H1 (cell line): ENCODE results near the gene ZFYVE19. TPM values are rescaled to one million over a fixed set of nuclear protein-coding genes. Genes with fewer than 3 reads are reported as not detected.

Experiments
- BRCA1 ChIP-seq: IDR thresholded peaks from 2 replicates; pipeline ENCODE4 v1.6.1; 2012; ENCODE audit warnings: low read depth, low read length, improper control_type of control experiment
- CBX5 ChIP-seq: fragments of 300-800, 300-1000 bp; sonication (generic); IDR thresholded peaks from 2 replicates; pipeline ENCODE4 v1.7.1; 2016; ENCODE audit warnings: antibody characterized with exemption, low read length, low read depth
- CREB1 ChIP-seq: IDR thresholded peaks from 2 replicates; pipeline ENCODE4 v1.6.1; 2012; ENCODE audit warnings: inconsistent platforms
- EP300 ChIP-seq, 2 experiments: IDR thresholded peaks; 1 replicate in 1 of 2; 2 replicates in 1 of 2; pipeline ENCODE4 v1.6.1; 2011 to 2012; ENCODE audit warnings: low read depth in 2 of 2, low read length in 2 of 2, mild to moderate bottlenecking in 2 of 2, borderline replicate concordance in 1 of 2, inconsistent platforms in 1 of 2, moderate library complexity in 1 of 2
- JUND ChIP-seq: IDR thresholded peaks from 2 replicates; pipeline ENCODE4 v1.6.1; 2011; ENCODE audit warnings: mild to moderate bottlenecking, improper control_type of control experiment, low read length
- KDM1A ChIP-seq: fragments of 200-600, 300-600 bp; sonication (generic); IDR thresholded peaks from 2 replicates; pipeline ENCODE4 v1.7.1; 2016; ENCODE audit warnings: mild to moderate bottlenecking, low read length, borderline replicate concordance
- MAX ChIP-seq: IDR thresholded peaks from 2 replicates; pipeline ENCODE4 v1.6.1; 2012; ENCODE audit warnings: inconsistent platforms
- POLR2A ChIP-seq, 2 experiments: IDR thresholded peaks; 1 replicate in 1 of 2; 2 replicates in 1 of 2; pipeline ENCODE4 v1.6.1; 2011; ENCODE audit warnings: low read depth in 2 of 2, low read length in 2 of 2, mild to moderate bottlenecking in 2 of 2; ENCODE audit errors: control extremely low read depth in 1 of 2
- SAP30 ChIP-seq: fragments of 300-600 bp; sonication (generic); IDR thresholded peaks from 2 replicates; pipeline ENCODE4 v1.7.1; 2012; ENCODE audit warnings: low read length, moderate library complexity, mild to moderate bottlenecking, inconsistent platforms; ENCODE audit not compliant: insufficient read depth, insufficient replicate concordance
- SRF ChIP-seq: IDR thresholded peaks from 2 replicates; pipeline ENCODE4 v1.6.1; 2011; ENCODE audit warnings: mild to moderate bottlenecking, low read depth, low read length, moderate library complexity
- YY1 ChIP-seq: IDR thresholded peaks from 2 replicates; pipeline ENCODE4 v1.6.1; 2011; ENCODE audit warnings: low read depth, mild to moderate bottlenecking, low read length
- polyA plus RNA-seq, 7 experiments: library from polyadenylated mRNA; depleted of rRNA in 3 of 7; stranded (reverse) in 5 of 7; unstranded in 2 of 7; fragments of >200 nt in 5 of 7; fragments of 200-250 nt in 2 of 7; gene quantifications; 1 replicate in 5 of 7; 2 replicates in 1 of 7; 4 replicates in 1 of 7; pipeline versions ENCODE4 v1.2.1 to v1.2.3, GENCODE V29; 2011 to 2013; ENCODE audit warnings: missing spikeins in 2 of 7, mixed read lengths in 2 of 7
- total RNA-seq: library from RNA; stranded (reverse); fragmentation: NEBNext Ultra II Directional; extraction: Animal tissue kit (Norgen Biotek cat#: 25700); gene quantifications from 2 replicates; pipeline ENCODE4 v1.2.1, GENCODE V29; 2021
- TF ChIP-seq, protein P1 (sequence below), 3 experiments: IDR thresholded peaks; 1 replicate in 2 of 3; 2 replicates in 1 of 3; pipeline versions ENCODE4 v1.5.1 to v1.6.1; 2011; ENCODE audit warnings: low read length in 3 of 3, mild to moderate bottlenecking in 3 of 3, inconsistent platforms in 2 of 3, low read depth in 1 of 3, moderate library complexity in 1 of 3; ENCODE audit not compliant: insufficient read depth in 1 of 3; ENCODE audit errors: control extremely low read depth in 1 of 3

The ZFYVE19 gene
- total and polyA plus RNA-seq, 2 of the 8 experiments (the other 6 are each of a cell fraction or from before 2014, with no cell fraction given), result 11.2 to 21.8 TPM

GRCh38 chr15:40859206-40859851, 52.4 kb downstream of the ZFYVE19 start (continued):
- TF ChIP-seq CBX5 (no peak), EP300 (IDR thresholded peaks at IDR 0.05; ENCODE audit: borderline replicate concordance in 1 of 2, low read depth in 2 of 2, low read length in 2 of 2) (no peak), BRCA1 (no peak), SRF (no peak), SAP30 (no peak), CREB1 (peak; percentile 44; the same call in 1 of the 2 replicates), YY1 (no peak; the same call in 1 of the 2 replicates), JUND (no peak; the same call in 1 of the 2 replicates), KDM1A (no peak), MAX (peak; percentile 60), POLR2A (IDR thresholded peaks at IDR 0.05; ENCODE audit: control extremely low read depth in 1 of 2, low read depth in 2 of 2, low read length in 2 of 2) (peak in 1 of 2 experiments; percentile 56; a peak in 1 of 3 replicates)
- TF ChIP-seq, protein P1, sequence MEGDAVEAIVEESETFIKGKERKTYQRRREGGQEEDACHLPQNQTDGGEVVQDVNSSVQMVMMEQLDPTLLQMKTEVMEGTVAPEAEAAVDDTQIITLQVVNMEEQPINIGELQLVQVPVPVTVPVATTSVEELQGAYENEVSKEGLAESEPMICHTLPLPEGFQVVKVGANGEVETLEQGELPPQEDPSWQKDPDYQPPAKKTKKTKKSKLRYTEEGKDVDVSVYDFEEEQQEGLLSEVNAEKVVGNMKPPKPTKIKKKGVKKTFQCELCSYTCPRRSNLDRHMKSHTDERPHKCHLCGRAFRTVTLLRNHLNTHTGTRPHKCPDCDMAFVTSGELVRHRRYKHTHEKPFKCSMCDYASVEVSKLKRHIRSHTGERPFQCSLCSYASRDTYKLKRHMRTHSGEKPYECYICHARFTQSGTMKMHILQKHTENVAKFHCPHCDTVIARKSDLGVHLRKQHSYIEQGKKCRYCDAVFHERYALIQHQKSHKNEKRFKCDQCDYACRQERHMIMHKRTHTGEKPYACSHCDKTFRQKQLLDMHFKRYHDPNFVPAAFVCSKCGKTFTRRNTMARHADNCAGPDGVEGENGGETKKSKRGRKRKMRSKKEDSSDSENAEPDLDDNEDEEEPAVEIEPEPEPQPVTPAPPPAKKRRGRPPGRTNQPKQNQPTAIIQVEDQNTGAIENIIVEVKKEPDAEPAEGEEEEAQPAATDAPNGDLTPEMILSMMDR (IDR thresholded peaks at IDR 0.05; ENCODE audit: control extremely low read depth in 1 of 3, insufficient read depth in 1 of 3, low read depth in 1 of 3, low read length in 3 of 3), result peak; percentile 94 to 97 (median 95)
